NCI-H2081 (cell line): ENCODE data around the gene UGT1A10.
"Not testable (repeated sequence)": the region's sequence is repeated elsewhere in the genome, so short reads cannot be mapped to it uniquely, and the experiment has no call there.

Experiments
- DNase-seq, 2 experiments: peaks; one replicate each; lab custom pipeline; 2025; lab: John Stamatoyannopoulos, UW

Gene UGT1A10

GRCh38 chr2:233636306-233636705 is at the start of gene UGT1A10:
Gene UGT1A10, plus strand, starts transcription at chr2:233636448. Its CDS starts 75 bp downstream, at chr2:233636523.
- not testable (repeated sequence) for DNase-seq

- DNase-seq, result no peak
Observed at GRCh38 chr2:233588400-233588799, 47.8 kb upstream of the UGT1A10 start.

- DNase-seq, result not testable (repeated sequence)
Observed at GRCh38 chr2:233592706-233593105, 43.5 kb upstream of the UGT1A10 start.

- no peak for DNase-seq
Observed at GRCh38 chr2:233593201-233593600, 43.0 kb upstream of the UGT1A10 start.

GRCh38 chr2:233597522-233597921 is 38.7 kb upstream of the UGT1A10 start:
- DNase-seq, result peak in 1 of 2 experiments; percentile 8

GRCh38 chr2:233598952-233599351 is 37.3 kb upstream of the UGT1A10 start:
- no peak for DNase-seq

- no peak for DNase-seq
Observed at GRCh38 chr2:233600386-233600785, 35.9 kb upstream of the UGT1A10 start.

- no peak for DNase-seq
Observed at GRCh38 chr2:233602076-233602475, 34.2 kb upstream of the UGT1A10 start.

GRCh38 chr2:233603520-233603919 is 32.7 kb upstream of the UGT1A10 start:
- DNase-seq, result no peak

GRCh38 chr2:233604826-233605225 is 31.4 kb upstream of the UGT1A10 start:
- no peak for DNase-seq

- no peak for DNase-seq
Observed at GRCh38 chr2:233605680-233606079, 30.6 kb upstream of the UGT1A10 start.

GRCh38 chr2:233611284-233611683 is 25.0 kb upstream of the UGT1A10 start:
- no peak for DNase-seq

GRCh38 chr2:233617476-233617875 is 18.8 kb upstream of the UGT1A10 start, which contains the start of gene UGT1A8:
Gene UGT1A8, plus strand, starts transcription at chr2:233617633. Its CDS starts 75 bp downstream, at chr2:233617708.
- DNase-seq, result not testable (repeated sequence)

GRCh38 chr2:233620204-233620603 is 16.0 kb upstream of the UGT1A10 start:
- no peak for DNase-seq

- DNase-seq, result not testable (repeated sequence)
Observed at GRCh38 chr2:233621863-233622262, 14.4 kb upstream of the UGT1A10 start.

- DNase-seq, result no peak
Observed at GRCh38 chr2:233627331-233628025, 8.8 kb upstream of the UGT1A10 start.

- DNase-seq, result no peak
Observed at GRCh38 chr2:233638836-233639235, 2.6 kb downstream of the UGT1A10 start.

- no peak for DNase-seq
Observed at GRCh38 chr2:233639860-233640259, 3.6 kb downstream of the UGT1A10 start.

- no peak for DNase-seq
Observed at GRCh38 chr2:233643128-233643527, 6.9 kb downstream of the UGT1A10 start.

GRCh38 chr2:233646033-233646432 is 9.8 kb downstream of the UGT1A10 start:
- DNase-seq, result not testable (repeated sequence)

- no peak for DNase-seq
Observed at GRCh38 chr2:233650981-233651380, 14.7 kb downstream of the UGT1A10 start.

- no peak for DNase-seq
Observed at GRCh38 chr2:233651430-233651829, 15.2 kb downstream of the UGT1A10 start.

- DNase-seq, result no peak
Observed at GRCh38 chr2:233654501-233654900, 18.3 kb downstream of the UGT1A10 start.

GRCh38 chr2:233655043-233655442 is 18.8 kb downstream of the UGT1A10 start:
- DNase-seq, result no peak
